SK-N-SH (cell line): Measurements from ENCODE around the gene ZNF275.

ENCODE experiments used
- RFX5 ChIP-seq: IDR thresholded peaks from 2 replicates; pipeline ENCODE4 v1.6.1; 2012; ENCODE audit warnings: mild to moderate bottlenecking, improper control_type of control experiment, low read length
- TAF1 ChIP-seq: IDR thresholded peaks from 2 replicates; pipeline ENCODE4 v1.6.1; 2012; ENCODE audit warnings: low read depth, mild to moderate bottlenecking, low read length, moderate library complexity, borderline replicate concordance
- YY1 ChIP-seq: IDR thresholded peaks from 2 replicates; pipeline ENCODE4 v1.4.0; 2012; ENCODE audit warnings: low read depth, mild to moderate bottlenecking
- TF ChIP-seq, protein P1 (sequence below): fragments of 200-600 bp; sonication (generic); IDR thresholded peaks from 2 replicates; pipeline ENCODE4 v1.6.1; 2017; ENCODE audit warnings: antibody characterized with exemption, mild to moderate bottlenecking, moderate library complexity

DNA sequence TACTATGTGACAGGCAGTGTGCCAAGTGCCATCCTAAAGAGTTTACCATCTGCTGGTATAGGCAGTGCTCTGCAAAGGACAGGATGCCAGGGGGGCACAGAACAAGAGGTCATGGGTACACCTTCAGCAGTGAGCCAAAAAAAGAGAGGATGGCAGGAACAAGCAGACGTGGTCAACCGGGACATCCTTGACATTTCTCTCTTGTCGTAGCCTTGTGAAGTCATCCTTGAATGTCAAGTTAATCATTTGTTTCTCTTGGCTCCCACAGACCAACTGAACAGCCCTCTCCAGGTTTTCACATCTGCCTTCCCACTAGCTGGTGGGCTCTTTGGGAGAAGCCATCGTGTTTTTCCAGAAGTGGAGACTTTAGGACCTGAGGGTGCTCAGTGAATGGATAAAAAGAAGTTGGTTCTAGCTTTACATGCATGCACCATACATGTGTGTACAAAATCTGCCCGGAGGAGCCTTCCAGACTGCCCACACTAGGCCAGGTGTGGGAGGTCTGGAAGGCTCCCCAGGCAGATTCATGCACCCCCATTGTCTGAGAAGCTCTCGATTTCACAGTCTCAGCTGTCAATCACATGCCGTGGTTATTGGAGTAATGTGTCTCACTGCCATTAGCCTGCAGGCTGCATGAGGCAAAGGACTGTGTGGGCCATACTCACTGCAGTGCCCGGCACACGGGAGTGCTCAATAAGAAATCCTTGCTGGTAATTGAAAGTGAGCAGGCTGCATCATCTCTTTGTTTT, 28.8 kb upstream of the ZNF275 start:
- TF ChIP-seq, protein P1, sequence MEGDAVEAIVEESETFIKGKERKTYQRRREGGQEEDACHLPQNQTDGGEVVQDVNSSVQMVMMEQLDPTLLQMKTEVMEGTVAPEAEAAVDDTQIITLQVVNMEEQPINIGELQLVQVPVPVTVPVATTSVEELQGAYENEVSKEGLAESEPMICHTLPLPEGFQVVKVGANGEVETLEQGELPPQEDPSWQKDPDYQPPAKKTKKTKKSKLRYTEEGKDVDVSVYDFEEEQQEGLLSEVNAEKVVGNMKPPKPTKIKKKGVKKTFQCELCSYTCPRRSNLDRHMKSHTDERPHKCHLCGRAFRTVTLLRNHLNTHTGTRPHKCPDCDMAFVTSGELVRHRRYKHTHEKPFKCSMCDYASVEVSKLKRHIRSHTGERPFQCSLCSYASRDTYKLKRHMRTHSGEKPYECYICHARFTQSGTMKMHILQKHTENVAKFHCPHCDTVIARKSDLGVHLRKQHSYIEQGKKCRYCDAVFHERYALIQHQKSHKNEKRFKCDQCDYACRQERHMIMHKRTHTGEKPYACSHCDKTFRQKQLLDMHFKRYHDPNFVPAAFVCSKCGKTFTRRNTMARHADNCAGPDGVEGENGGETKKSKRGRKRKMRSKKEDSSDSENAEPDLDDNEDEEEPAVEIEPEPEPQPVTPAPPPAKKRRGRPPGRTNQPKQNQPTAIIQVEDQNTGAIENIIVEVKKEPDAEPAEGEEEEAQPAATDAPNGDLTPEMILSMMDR, result no peak
- no peak for TF ChIP-seq RFX5
- TF ChIP-seq TAF1, result no peak
- no peak for TF ChIP-seq YY1
